Tibial nerve (tissue), 4 donors: ENCODE results near the gene SDE2. TPM values are rescaled to one million over a fixed set of nuclear protein-coding genes. Genes with fewer than 3 reads are reported as not detected.

Experiments used
- DNase-seq, 2 donors: peaks; one replicate each; pipeline ENCODE4 v3.0.0-alpha.2; 2019; ENCODE audit warnings: low spot score in 2 of 2
- H3K27ac ChIP-seq, 4 donors: fragments of 200-600 bp; sonication (generic) in 3 of 4; one replicate each; pipeline ENCODE4 v1.5.1; 2017 to 2019; ENCODE audit warnings: mild to moderate bottlenecking in 1 of 4
- H3K27me3 ChIP-seq, 2 donors: fragments of 200-600 bp; sonication (generic) in 1 of 2; one replicate each; pipeline versions ENCODE4 v1.5.1 to v1.6.0; 2017 to 2019
- H3K36me3 ChIP-seq, 3 donors: fragments of 200-600 bp; sonication (generic); one replicate each; pipeline ENCODE4 v1.5.1; 2018 to 2019
- H3K4me1 ChIP-seq, 4 donors: fragments of 200-600 bp; sonication (generic) in 3 of 4; one replicate each; pipeline ENCODE4 v1.5.1; 2017 to 2019
- H3K4me3 ChIP-seq, 4 donors: fragments of 200-600 bp; sonication (generic) in 3 of 4; one replicate each; pipeline ENCODE4 v1.5.1; 2017 to 2019; ENCODE audit warnings: mild to moderate bottlenecking in 1 of 4, moderate library complexity in 1 of 4
- H3K9me3 ChIP-seq, 4 donors: fragments of 200-600 bp; sonication (generic) in 3 of 4; one replicate each; pipeline ENCODE4 v1.5.1; 2017 to 2019
- EP300 ChIP-seq, 2 donors: sonication (generic); formaldehyde crosslinking; IDR thresholded peaks; one replicate each; pipeline ENCODE4 v1.6.1; 2017; ENCODE audit warnings: antibody characterized with exemption in 2 of 2, mild to moderate bottlenecking in 1 of 2
- POLR2A ChIP-seq, 2 donors: fragments of 450-650 bp; IDR thresholded peaks; one replicate each; pipeline ENCODE4 v1.6.1; 2017; ENCODE audit warnings: antibody characterized with exemption in 2 of 2, mild to moderate bottlenecking in 2 of 2, moderate library complexity in 2 of 2
- WGBS, 2 donors: methylation state at CpG; one replicate each; pipeline ENCODE4 v1.1.5; 2018; 5-methylcytosine and 5-hydroxymethylcytosine counted together
- total RNA-seq, 4 donors: library from RNA; depleted of rRNA; stranded (reverse); fragments of >200 nt; gene quantifications; one replicate each; pipeline ENCODE4 v1.1.0, GENCODE V29; 2016
- TF ChIP-seq, protein P1 (sequence below), 5 experiments: fragments of 200-600 bp in 3 of 5; fragments of 450-650 bp in 2 of 5; sonication (generic) in 3 of 5; IDR thresholded peaks; one replicate each; pipeline ENCODE4 v1.5.1; 2016 to 2019; ENCODE audit warnings: antibody characterized with exemption in 5 of 5, mild to moderate bottlenecking in 3 of 5, moderate library complexity in 2 of 5

SDE2 gene
- total RNA-seq, 4 donors from 2014 or later = 15.0 to 27.5 (median 23.7) TPM

DNA sequence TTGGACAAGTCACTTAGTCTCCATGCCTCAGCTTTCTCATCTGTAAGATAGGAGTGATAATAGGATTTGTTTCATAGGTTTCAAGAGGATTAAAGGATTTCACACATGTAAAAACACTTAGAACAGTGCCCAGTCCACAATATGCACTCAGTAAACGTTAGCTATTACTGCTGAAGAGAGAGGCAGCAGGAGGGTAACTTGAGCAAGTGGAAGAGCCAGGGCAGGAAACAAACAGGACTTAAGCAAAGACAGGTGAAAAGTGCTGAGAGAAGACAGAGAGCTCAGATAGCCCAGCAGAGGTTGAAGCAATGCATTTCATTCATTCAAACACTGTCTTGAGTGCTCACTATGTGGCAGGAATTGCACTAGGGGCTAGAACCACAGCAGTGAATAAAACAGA is 42.3 kb upstream of the SDE2 start:
- 29 to 32% methylated on average over 1 of the region's 1 CpG for WGBS, 2 donors
- Histone ChIP-seq H3K4me1 (no peaks in the 10 kb centered on the region), H3K4me3 (no peak overlapping the region), H3K36me3 (peaks cover 0 to 8% (median 0%) of the 10 kb centered on the region in 3 donors), H3K9me3 (no peaks in the 10 kb centered on the region), H3K27me3 (no peaks in the 10 kb centered on the region), H3K27ac (no peak overlapping the region)
- no peak for DNase-seq
- no peak for TF ChIP-seq POLR2A (IDR thresholded peaks at IDR 0.05)
- TF ChIP-seq EP300 (IDR thresholded peaks at IDR 0.05) = no peak
- TF ChIP-seq, protein P1, sequence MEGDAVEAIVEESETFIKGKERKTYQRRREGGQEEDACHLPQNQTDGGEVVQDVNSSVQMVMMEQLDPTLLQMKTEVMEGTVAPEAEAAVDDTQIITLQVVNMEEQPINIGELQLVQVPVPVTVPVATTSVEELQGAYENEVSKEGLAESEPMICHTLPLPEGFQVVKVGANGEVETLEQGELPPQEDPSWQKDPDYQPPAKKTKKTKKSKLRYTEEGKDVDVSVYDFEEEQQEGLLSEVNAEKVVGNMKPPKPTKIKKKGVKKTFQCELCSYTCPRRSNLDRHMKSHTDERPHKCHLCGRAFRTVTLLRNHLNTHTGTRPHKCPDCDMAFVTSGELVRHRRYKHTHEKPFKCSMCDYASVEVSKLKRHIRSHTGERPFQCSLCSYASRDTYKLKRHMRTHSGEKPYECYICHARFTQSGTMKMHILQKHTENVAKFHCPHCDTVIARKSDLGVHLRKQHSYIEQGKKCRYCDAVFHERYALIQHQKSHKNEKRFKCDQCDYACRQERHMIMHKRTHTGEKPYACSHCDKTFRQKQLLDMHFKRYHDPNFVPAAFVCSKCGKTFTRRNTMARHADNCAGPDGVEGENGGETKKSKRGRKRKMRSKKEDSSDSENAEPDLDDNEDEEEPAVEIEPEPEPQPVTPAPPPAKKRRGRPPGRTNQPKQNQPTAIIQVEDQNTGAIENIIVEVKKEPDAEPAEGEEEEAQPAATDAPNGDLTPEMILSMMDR (IDR thresholded peaks at IDR 0.05) = no peak

DNA sequence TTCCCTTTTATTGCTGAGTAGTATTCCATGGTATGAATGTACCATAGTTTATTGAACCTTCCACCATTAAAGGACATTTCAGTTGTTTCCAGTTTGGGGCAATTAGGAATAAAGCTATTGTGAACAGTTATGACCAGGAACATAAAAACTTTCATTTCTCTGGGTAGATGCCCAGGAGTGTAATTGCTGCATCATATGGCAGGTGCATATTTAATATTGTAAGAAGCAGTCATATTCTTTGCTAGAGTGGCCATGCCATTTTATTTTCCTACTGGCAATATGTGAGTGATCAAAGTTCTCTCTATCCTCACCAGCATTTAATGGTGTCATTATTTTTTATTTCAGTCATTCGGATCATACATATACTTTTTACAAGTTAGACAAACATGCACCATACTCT is 39.5 kb upstream of the SDE2 start:
- TF ChIP-seq EP300 (IDR thresholded peaks at IDR 0.05) = no peak
- TF ChIP-seq, protein P1 (IDR thresholded peaks at IDR 0.05) = no peak
- no peak for TF ChIP-seq POLR2A (IDR thresholded peaks at IDR 0.05)
- Histone ChIP-seq H3K27me3 (no peaks in the 10 kb centered on the region), H3K4me3 (no peak overlapping the region), H3K27ac (no peak overlapping the region), H3K9me3 (no peaks in the 10 kb centered on the region), H3K4me1 (peaks cover 0 to 10% (median 4%) of the 10 kb centered on the region in 4 donors), H3K36me3 (no peaks in the 10 kb centered on the region)
- DNase-seq = no peak
- WGBS, 2 donors = 85 to 97% methylated on average over 1 of the region's 1 CpG

DNA sequence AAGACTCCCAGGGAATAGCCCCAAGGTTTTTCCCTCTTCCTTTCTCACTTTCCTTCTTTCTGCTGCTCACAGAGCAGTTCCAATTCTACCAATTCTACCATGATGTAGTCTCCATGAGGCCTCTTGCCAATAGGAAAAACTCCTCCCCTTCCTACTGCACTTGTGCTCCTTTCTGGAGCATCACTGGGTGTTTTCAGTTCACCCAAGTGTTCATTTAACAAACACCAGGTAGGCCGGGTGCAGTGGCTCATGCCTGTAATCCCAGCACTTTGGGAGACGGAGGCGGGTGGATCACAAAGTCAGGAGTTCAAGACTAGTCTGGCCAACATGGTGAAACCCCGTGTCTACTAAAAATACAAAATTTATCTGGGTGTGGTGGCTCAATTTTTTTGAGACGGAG is 36.8 kb upstream of the SDE2 start:
- Histone ChIP-seq H3K4me3 (no peak overlapping the region), H3K27ac (peak overlapping the region in 2 of 4 donors; percentile 72), H3K36me3 (no peaks in the 10 kb centered on the region), H3K27me3 (no peaks in the 10 kb centered on the region), H3K9me3 (no peaks in the 10 kb centered on the region), H3K4me1 (peaks cover 0 to 10% (median 4%) of the 10 kb centered on the region in 4 donors)
- no peak for DNase-seq
- TF ChIP-seq EP300 (IDR thresholded peaks at IDR 0.05) (no peak), POLR2A (IDR thresholded peaks at IDR 0.05) (no peak)
- 92 to 96% methylated on average over 5 of the region's 5 CpGs for WGBS, 2 donors

DNA sequence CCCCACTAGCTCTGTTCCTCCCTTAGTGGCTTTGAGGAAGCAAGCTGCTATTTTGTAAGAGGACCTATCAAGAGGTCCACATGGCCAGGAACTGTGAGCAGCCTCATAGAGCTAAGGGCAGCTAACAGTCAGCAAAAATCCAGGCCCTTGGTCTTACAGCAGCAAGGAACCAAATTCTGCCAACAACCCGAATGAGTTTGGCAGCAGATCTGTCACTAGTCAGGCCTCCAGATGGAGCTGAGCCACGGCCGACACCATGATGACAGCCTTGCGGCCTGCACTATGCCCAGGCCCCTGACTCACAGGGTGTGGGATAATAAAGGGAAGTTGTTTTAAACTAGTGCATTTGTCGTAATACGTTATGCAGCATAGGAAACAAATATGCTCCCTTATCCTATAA is 35.3 kb upstream of the SDE2 start:
- Histone ChIP-seq H3K27ac (peak overlapping the region in 3 of 4 donors; percentile 7 to 82 (median 72)), H3K4me1 (peaks cover 0 to 10% (median 4%) of the 10 kb centered on the region in 4 donors)
- 24 to 28% methylated on average over 6 of the region's 6 CpGs for WGBS, 2 donors

DNA sequence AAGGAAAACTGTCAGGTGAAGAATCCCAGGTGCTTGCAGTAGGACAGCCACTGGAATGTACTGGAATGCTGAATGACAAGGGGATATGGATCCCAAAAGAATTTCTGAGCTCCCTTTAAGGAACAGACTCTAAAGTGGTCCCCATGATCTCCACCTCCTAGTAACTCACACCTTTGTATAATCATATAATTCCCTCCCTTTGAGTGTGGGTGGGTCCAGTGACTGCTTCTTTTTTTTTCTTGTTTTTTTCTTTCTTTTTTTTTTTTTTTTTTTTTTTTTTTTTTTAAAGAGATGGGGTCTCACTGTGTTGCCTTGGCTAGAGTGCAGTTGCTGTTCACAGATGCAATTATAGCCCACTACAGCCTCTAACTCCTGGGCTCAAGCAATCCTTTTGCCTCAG is 34.8 kb upstream of the SDE2 start:
- Histone ChIP-seq H3K27ac (peak overlapping the region; percentile 7 to 82 (median 40)), H3K27me3 (no peaks in the 10 kb centered on the region), H3K36me3 (no peaks in the 10 kb centered on the region), H3K4me3 (no peak overlapping the region), H3K4me1 (peaks cover 0 to 10% (median 4%) of the 10 kb centered on the region in 4 donors), H3K9me3 (no peaks in the 10 kb centered on the region)
- DNase-seq = no peak
- TF ChIP-seq EP300 (IDR thresholded peaks at IDR 0.05) (no peak), POLR2A (IDR thresholded peaks at IDR 0.05) (no peak)
- TF ChIP-seq, protein P1 (IDR thresholded peaks at IDR 0.05) = no peak

More for the DNA sequence above, 35.3 kb upstream of the SDE2 start:
- Histone ChIP-seq H3K9me3 (no peaks in the 10 kb centered on the region), H3K27me3 (no peaks in the 10 kb centered on the region), H3K4me3 (no peak overlapping the region), H3K36me3 (no peaks in the 10 kb centered on the region)
- TF ChIP-seq EP300 (IDR thresholded peaks at IDR 0.05) = peak; percentile 58 to 87
- no peak for TF ChIP-seq POLR2A (IDR thresholded peaks at IDR 0.05)
- TF ChIP-seq, protein P1 (IDR thresholded peaks at IDR 0.05) = no peak
- peak; percentile 59 to 71 for DNase-seq

DNA sequence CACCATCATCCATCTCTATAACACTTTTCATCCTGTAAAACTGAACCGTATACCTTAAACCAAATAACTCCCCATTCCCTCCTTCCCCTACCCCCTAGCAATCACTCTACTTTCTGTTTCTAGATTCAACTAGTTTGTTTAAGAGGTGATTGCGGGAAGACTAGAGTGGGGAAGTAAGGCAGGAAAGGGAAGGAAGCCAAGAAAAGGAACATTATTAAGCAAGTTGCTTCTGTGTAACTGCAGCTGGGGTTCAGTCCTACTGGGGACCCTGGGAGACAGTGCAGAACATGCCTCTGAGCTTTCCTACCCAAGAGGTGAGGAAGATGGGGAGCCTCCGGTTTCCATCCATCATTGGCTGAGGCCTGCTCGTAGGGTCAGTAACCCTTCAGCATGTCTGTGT is 34.4 kb upstream of the SDE2 start:
- no peak for DNase-seq
- no peaks in the 10 kb centered on the region for H3K36me3 ChIP-seq
- 80 to 85% methylated on average over 4 of the region's 4 CpGs for WGBS, 2 donors
- peaks cover 0 to 10% (median 5%) of the 10 kb centered on the region in 4 donors for H3K4me1 ChIP-seq
- TF ChIP-seq POLR2A (IDR thresholded peaks at IDR 0.05) (no peak), EP300 (IDR thresholded peaks at IDR 0.05) (peak in 1 of 2 donors; percentile 63)
- TF ChIP-seq, protein P1 (IDR thresholded peaks at IDR 0.05) = no peak
- peak overlapping the region in 3 of 4 donors; percentile 8 to 82 (median 72) for H3K27ac ChIP-seq
- H3K27me3 ChIP-seq = no peaks in the 10 kb centered on the region
- no peak overlapping the region for H3K4me3 ChIP-seq
- H3K9me3 ChIP-seq = no peaks in the 10 kb centered on the region
